Neuronal stem cell (in vitro differentiated cells): ENCODE data around the gene AMPD3.
A peak's percentile ranks its signal among the peaks of the same experiment; 100 is the strongest.

ENCODE experiments used
- DNase-seq: peaks from one replicate; pipeline ENCODE4 v3.0.0-alpha.2; 2013; ENCODE audit warnings: low spot score
- H2AFZ ChIP-seq: one replicate; pipeline ENCODE4 v1.6.1; 2013; ENCODE audit warnings: mild to moderate bottlenecking, low read length, inconsistent platforms
- H2AK5ac ChIP-seq: 2 replicates; pipeline ENCODE4 v1.6.1; 2013; ENCODE audit warnings: low read depth, mild to moderate bottlenecking, inconsistent platforms, low read length, moderate library complexity, mixed read lengths
- H2BK120ac ChIP-seq: 2 replicates; pipeline ENCODE4 v1.6.1; 2013; ENCODE audit warnings: low read depth, mild to moderate bottlenecking, inconsistent platforms, low read length, moderate library complexity, mixed read lengths
- H2BK12ac ChIP-seq: one replicate; pipeline ENCODE4 v1.6.1; 2013; ENCODE audit warnings: low read length, inconsistent platforms
- H2BK15ac ChIP-seq: 2 replicates; pipeline ENCODE4 v1.6.1; 2013; ENCODE audit warnings: mild to moderate bottlenecking, low read length, inconsistent platforms, mixed read lengths
- H2BK5ac ChIP-seq: one replicate; pipeline ENCODE4 v1.6.1; 2013; ENCODE audit warnings: inconsistent platforms, mild to moderate bottlenecking, low read length, moderate library complexity
- H3K14ac ChIP-seq: one replicate; pipeline ENCODE4 v1.6.1; 2013; ENCODE audit warnings: low read length, inconsistent platforms
- H3K18ac ChIP-seq: 2 replicates; pipeline ENCODE4 v1.6.1; 2013; ENCODE audit warnings: low read length, inconsistent platforms
- H3K23ac ChIP-seq: 2 replicates; pipeline ENCODE4 v1.6.1; 2013; ENCODE audit warnings: low read depth, mild to moderate bottlenecking, mixed read lengths, low read length, inconsistent platforms; ENCODE audit not compliant: poor library complexity
- H3K27ac ChIP-seq: replicated peaks from 3 replicates; pipeline ENCODE4 v1.5.1; 2013; ENCODE audit warnings: low read length, inconsistent platforms
- H3K27me3 ChIP-seq, 3 experiments: 2 replicates each; pipeline ENCODE4 v1.6.1; 2013; ENCODE audit warnings: low read length in 3 of 3, mild to moderate bottlenecking in 2 of 3, inconsistent platforms in 1 of 3, low read depth in 1 of 3, mixed read lengths in 1 of 3, moderate library complexity in 1 of 3; ENCODE audit not compliant: control insufficient read depth in 3 of 3, insufficient read depth in 3 of 3
- H3K36me3 ChIP-seq, 2 donors: replicated peaks in 1 of 2; 2 replicates each; pipeline ENCODE4 v1.6.1; 2013; ENCODE audit warnings: low read length in 2 of 2; ENCODE audit not compliant: control insufficient read depth in 2 of 2, insufficient read depth in 2 of 2
- H3K4ac ChIP-seq: 2 replicates; pipeline ENCODE4 v1.6.1; 2013; ENCODE audit warnings: inconsistent platforms, mild to moderate bottlenecking, low read length, moderate library complexity
- H3K4me1 ChIP-seq, 2 donors: 1 replicate in 1 of 2; 2 replicates in 1 of 2; pipeline ENCODE4 v1.6.1; 2013; ENCODE audit warnings: low read length in 2 of 2, low read depth in 1 of 2; ENCODE audit not compliant: control insufficient read depth in 2 of 2, insufficient read depth in 1 of 2
- H3K4me2 ChIP-seq: one replicate; pipeline ENCODE4 v1.6.1; 2013; ENCODE audit warnings: mild to moderate bottlenecking, low read length, inconsistent platforms; ENCODE audit not compliant: insufficient read depth, poor library complexity, severe bottlenecking
- H3K4me3 ChIP-seq, 2 donors: 2 replicates each; pipeline ENCODE4 v1.5.1; 2013; ENCODE audit warnings: low read length in 2 of 2, mild to moderate bottlenecking in 2 of 2, inconsistent platforms in 1 of 2, moderate library complexity in 1 of 2
- H3K79me1 ChIP-seq: one replicate; pipeline ENCODE4 v1.6.1; 2013; ENCODE audit warnings: low read depth, mild to moderate bottlenecking, inconsistent platforms, low read length, moderate library complexity
- H3K9ac ChIP-seq: one replicate; pipeline ENCODE4 v1.6.1; 2013; ENCODE audit warnings: mild to moderate bottlenecking, low read depth, low read length, inconsistent platforms; ENCODE audit not compliant: poor library complexity
- H3K9me3 ChIP-seq, 2 donors: replicated peaks in 1 of 2; 2 replicates each; pipeline versions ENCODE3 to v1.6.1; 2013; ENCODE audit warnings: low read length in 2 of 2, mild to moderate bottlenecking in 2 of 2, inconsistent platforms in 1 of 2, low read depth in 1 of 2, mixed read lengths in 1 of 2, moderate library complexity in 1 of 2; ENCODE audit not compliant: control insufficient read depth in 2 of 2, insufficient read depth in 1 of 2
- H4K8ac ChIP-seq: one replicate; pipeline ENCODE4 v1.6.1; 2013; ENCODE audit warnings: low read depth, mild to moderate bottlenecking, inconsistent platforms, low read length, moderate library complexity
- H4K91ac ChIP-seq: one replicate; pipeline ENCODE4 v1.6.1; 2013; ENCODE audit warnings: low read length, low read depth, mild to moderate bottlenecking, inconsistent platforms; ENCODE audit not compliant: poor library complexity
- WGBS, 2 donors: extraction: QIAGEN DNeasy Blood & Tissue Kit; methylation state at CpG; one replicate each; pipeline ENCODE4 v1.1.7; 2013; ENCODE audit warnings: missing lambda C conversion rate in 2 of 2, mixed read lengths in 1 of 2; ENCODE audit not compliant: insufficient read length in 2 of 2, insufficient replicate concordance in 1 of 2; ENCODE audit errors: extremely low coverage in 2 of 2; 5-methylcytosine and 5-hydroxymethylcytosine counted together

AMPD3 gene

GRCh38 chr11:10500757-10501684 is 46.0 kb downstream of the AMPD3 start:
- Histone ChIP-seq H3K27ac (no peak overlapping the region), H3K36me3 (peaks cover 0 to 2% of the 10 kb centered on the region in 2 donors)
- WGBS, 2 donors: no CpG with 5 or more reads among the region's 20 CpGs

GRCh38 chr11:10502065-10502680 is 47.1 kb downstream of the AMPD3 start:
- no peak overlapping the region for H3K14ac ChIP-seq
- H2BK12ac ChIP-seq: no peak overlapping the region
- H3K4me2 ChIP-seq: no peak overlapping the region
- peaks cover 8% of the 10 kb centered on the region in 2 donors for H3K4me1 ChIP-seq
- WGBS, 2 donors: no CpG with 5 or more reads among the region's 6 CpGs
- H4K91ac ChIP-seq: no peak overlapping the region
- no peak overlapping the region for H3K18ac ChIP-seq
- no peak overlapping the region for H3K9ac ChIP-seq
- H3K4me3 ChIP-seq: no peak overlapping the region
- no peak overlapping the region for H2AFZ ChIP-seq
- no peaks in the 10 kb centered on the region for H3K27me3 ChIP-seq
- H2BK15ac ChIP-seq: no peak overlapping the region
- peaks cover 0 to 2% of the 10 kb centered on the region in 2 donors for H3K36me3 ChIP-seq
- H3K79me1 ChIP-seq: no peaks in the 10 kb centered on the region
- no peak overlapping the region for H2BK120ac ChIP-seq
- no peak for DNase-seq
- no peak overlapping the region for H3K4ac ChIP-seq
- no peak overlapping the region for H3K23ac ChIP-seq
- H2AK5ac ChIP-seq: no peak overlapping the region
- no peak overlapping the region for H4K8ac ChIP-seq
- H2BK5ac ChIP-seq: no peak overlapping the region
- no peaks in the 10 kb centered on the region for H3K9me3 ChIP-seq
- no peak overlapping the region for H3K27ac ChIP-seq

More at GRCh38 chr11:10500757-10501684, 46.0 kb downstream of the AMPD3 start:
- Histone ChIP-seq H4K91ac (no peak overlapping the region), H3K18ac (peak overlapping the region; percentile 21), H3K14ac (no peak overlapping the region), H2BK12ac (no peak overlapping the region), H3K9ac (no peak overlapping the region), H3K4me3 (peak overlapping the region in 1 of 2 donors; percentile 7), H3K4ac (no peak overlapping the region), H2BK120ac (no peak overlapping the region), H2BK15ac (no peak overlapping the region), H4K8ac (no peak overlapping the region), H3K9me3 (no peaks in the 10 kb centered on the region), H3K79me1 (no peaks in the 10 kb centered on the region), H3K23ac (no peak overlapping the region), H2AK5ac (no peak overlapping the region), H3K27me3 (no peaks in the 10 kb centered on the region), H2AFZ (no peak overlapping the region), H3K4me2 (no peak overlapping the region), H3K4me1 (peaks cover 8% of the 10 kb centered on the region in 2 donors), H2BK5ac (no peak overlapping the region)
- no peak for DNase-seq

GRCh38 chr11:10502770-10503169 is 47.7 kb downstream of the AMPD3 start:
- no peak overlapping the region for H3K23ac ChIP-seq
- H2BK15ac ChIP-seq: no peak overlapping the region
- no CpG with 5 or more reads among the region's 3 CpGs for WGBS, 2 donors
- DNase-seq: no peak
- no peak overlapping the region for H2AFZ ChIP-seq
- no peak overlapping the region for H3K9ac ChIP-seq
- no peak overlapping the region for H3K18ac ChIP-seq
- no peaks in the 10 kb centered on the region for H3K79me1 ChIP-seq
- no peak overlapping the region for H2BK5ac ChIP-seq
- H3K27ac ChIP-seq: no peak overlapping the region
- no peak overlapping the region for H2AK5ac ChIP-seq
- H3K4me3 ChIP-seq: no peak overlapping the region
- no peak overlapping the region for H4K8ac ChIP-seq
- no peak overlapping the region for H2BK12ac ChIP-seq
- H3K4ac ChIP-seq: no peak overlapping the region
- no peak overlapping the region for H4K91ac ChIP-seq
- no peak overlapping the region for H2BK120ac ChIP-seq
- H3K14ac ChIP-seq: no peak overlapping the region
- no peaks in the 10 kb centered on the region for H3K9me3 ChIP-seq
- H3K4me1 ChIP-seq: peaks cover 8% of the 10 kb centered on the region in 2 donors
- no peaks in the 10 kb centered on the region for H3K27me3 ChIP-seq
- no peak overlapping the region for H3K4me2 ChIP-seq
- peaks cover 0 to 2% of the 10 kb centered on the region in 2 donors for H3K36me3 ChIP-seq

GRCh38 chr11:10503221-10503620 is 48.2 kb downstream of the AMPD3 start:
- Histone ChIP-seq H3K18ac (no peak overlapping the region), H3K23ac (no peak overlapping the region), H3K9me3 (no peaks in the 10 kb centered on the region), H2BK120ac (no peak overlapping the region), H4K8ac (no peak overlapping the region), H2BK15ac (no peak overlapping the region), H3K4ac (no peak overlapping the region), H3K27ac (no peak overlapping the region), H3K14ac (no peak overlapping the region), H4K91ac (no peak overlapping the region), H3K27me3 (no peaks in the 10 kb centered on the region), H2AFZ (no peak overlapping the region), H3K9ac (no peak overlapping the region), H3K4me2 (no peak overlapping the region), H3K4me3 (no peak overlapping the region), H2BK5ac (no peak overlapping the region), H3K4me1 (peaks cover 8% of the 10 kb centered on the region in 2 donors), H3K36me3 (peaks cover 0 to 2% of the 10 kb centered on the region in 2 donors), H2BK12ac (no peak overlapping the region), H3K79me1 (no peaks in the 10 kb centered on the region), H2AK5ac (no peak overlapping the region)
- DNase-seq: no peak
- WGBS, 2 donors: no CpG with 5 or more reads among the region's 2 CpGs
